ENCODE measurements around the gene SNCAIP.

SNCAIP gene

DNA sequence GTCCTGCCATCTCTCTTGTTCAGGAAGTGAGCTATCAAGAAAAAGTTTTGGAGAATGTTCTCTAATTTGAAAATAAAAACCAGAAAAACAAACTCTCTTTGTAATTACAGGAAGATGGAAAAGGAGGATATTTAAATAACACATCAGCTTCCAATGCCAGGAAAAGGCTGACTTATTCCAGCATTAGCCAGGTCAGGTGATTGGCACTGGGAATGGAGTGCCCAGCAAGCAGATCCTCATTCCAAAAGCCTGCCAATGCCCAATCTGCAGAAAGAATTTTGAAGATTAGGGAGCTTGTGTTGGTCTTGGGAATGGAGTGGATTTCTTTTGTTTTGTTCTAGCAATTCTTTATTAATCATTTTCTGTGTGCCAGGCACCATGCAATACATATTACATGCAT, 196.6 kb downstream of the SNCAIP start:
- no peaks in the 10 kb centered on the region for H4K20me1 ChIP-seq
- H3K4me2 ChIP-seq, result no peak overlapping the region
- H3K9ac ChIP-seq, result no peak overlapping the region
- H3K4me3 ChIP-seq, result no peak overlapping the region
- no peaks in the 10 kb centered on the region for H3K4me1 ChIP-seq
- no peaks in the 10 kb centered on the region for H3K27me3 ChIP-seq
- H3K36me3 ChIP-seq, result no peaks in the 10 kb centered on the region
- no peak overlapping the region for H3K27ac ChIP-seq
- TF ChIP-seq Cebpa-rat (IDR thresholded peaks at IDR 0.05), result no peak
- H3K9me3 ChIP-seq, result no peaks in the 10 kb centered on the region
